H1 (cell line): ENCODE results near the gene CRADD. TPM values are rescaled to one million over a fixed set of nuclear protein-coding genes. Genes with fewer than 3 reads are reported as not detected.

Experiments used
- CTCF ChIA-PET: fragments of 300-600 bp; sonication (Branson Sonifier 250); formaldehyde crosslinking; loops from one replicate; lab custom pipeline; 2021; ENCODE audit not compliant: partially characterized antibody; lab: Charles Lee
- POLR2A ChIA-PET: fragments of 300-600 bp; sonication (Branson Sonifier 250); formaldehyde crosslinking; loops from one replicate; lab custom pipeline; 2021; ENCODE audit warnings: inconsistent platforms; ENCODE audit not compliant: partially characterized antibody; lab: Charles Lee
- DNase-seq, 2 experiments: peaks; one replicate each; pipeline versions ENCODE4 v3.0.0 to v3.0.0-alpha.2; 2010 to 2022; ENCODE audit warnings: low spot score in 2 of 2, low read depth in 1 of 2, mixed read lengths in 1 of 2
- FAIRE-seq: peaks from 2 replicates; lab custom pipeline; 2011; peaks lifted over from hg19 to GRCh38; lab: Jason Lieb, UNC
- H2AFZ ChIP-seq: 2 replicates; pipeline ENCODE4 v1.8.1; 2012; ENCODE audit warnings: low read length, inconsistent platforms
- H2AK5ac ChIP-seq: 2 replicates; pipeline ENCODE4 v1.6.1; 2013; ENCODE audit warnings: low read depth, low read length
- H2BK120ac ChIP-seq: replicated peaks from 2 replicates; pipeline ENCODE3; 2013; ENCODE audit warnings: low read depth, low read length, inconsistent platforms
- H2BK12ac ChIP-seq: 2 replicates; pipeline ENCODE4 v1.6.1; 2013; ENCODE audit warnings: low read depth, low read length
- H2BK15ac ChIP-seq: 2 replicates; pipeline ENCODE4 v1.6.1; 2013; ENCODE audit warnings: low read length
- H2BK20ac ChIP-seq: 2 replicates; pipeline ENCODE4 v1.6.1; 2013; ENCODE audit warnings: low read length
- H2BK5ac ChIP-seq: 2 replicates; pipeline ENCODE4 v1.6.1; 2013; ENCODE audit warnings: low read depth, low read length
- H3K14ac ChIP-seq: 2 replicates; pipeline ENCODE4 v1.6.1; 2013; ENCODE audit warnings: inconsistent platforms; ENCODE audit not compliant: insufficient read length
- H3K18ac ChIP-seq: 2 replicates; pipeline ENCODE4 v1.6.1; 2013; ENCODE audit warnings: low read length; ENCODE audit errors: extremely low read depth
- H3K23ac ChIP-seq: 2 replicates; pipeline ENCODE4 v1.6.1; 2013; ENCODE audit warnings: inconsistent platforms; ENCODE audit not compliant: insufficient read length
- H3K23me2 ChIP-seq: 2 replicates; pipeline ENCODE4 v1.6.1; 2013; ENCODE audit warnings: low read depth, low read length
- H3K27ac ChIP-seq: 2 replicates; pipeline ENCODE4 v1.6.1; 2011; ENCODE audit warnings: low read depth, low read length, inconsistent platforms
- H3K27me3 ChIP-seq, 4 experiments: replicated peaks in 1 of 4; 1 replicate in 1 of 4; 2 replicates in 3 of 4; pipeline versions ENCODE4 v1.6.1 to v1.8.1; 2011 to 2013; ENCODE audit warnings: low read length in 3 of 4, mild to moderate bottlenecking in 3 of 4, inconsistent platforms in 2 of 4, mixed read lengths in 2 of 4, moderate library complexity in 1 of 4; ENCODE audit not compliant: control insufficient read depth in 3 of 4, insufficient read depth in 3 of 4; ENCODE audit errors: extremely low read depth in 1 of 4
- H3K36me3 ChIP-seq, 4 experiments: 2 replicates each; pipeline versions ENCODE4 v1.6.1 to v1.8.1; 2011 to 2013; ENCODE audit warnings: mild to moderate bottlenecking in 4 of 4, low read length in 3 of 4, moderate library complexity in 2 of 4, control low read depth in 1 of 4, inconsistent platforms in 1 of 4; ENCODE audit not compliant: insufficient read depth in 4 of 4, control insufficient read depth in 2 of 4
- H3K4ac ChIP-seq: replicated peaks from 2 replicates; pipeline ENCODE3; 2013; ENCODE audit warnings: low read length, low read depth, mixed read lengths, inconsistent platforms; ENCODE audit not compliant: insufficient read length
- H3K4me1 ChIP-seq, 4 experiments: replicated peaks in 1 of 4; 1 replicate in 1 of 4; 2 replicates in 3 of 4; pipeline versions ENCODE4 v1.6.1 to v1.8.1; 2011 to 2013; ENCODE audit warnings: low read length in 3 of 4, inconsistent platforms in 2 of 4, mixed read lengths in 1 of 4; ENCODE audit not compliant: insufficient read depth in 4 of 4, control insufficient read depth in 3 of 4
- H3K4me2 ChIP-seq, 2 experiments: 2 replicates each; pipeline versions ENCODE4 v1.6.1 to v1.8.1; 2011 to 2013; ENCODE audit warnings: low read depth in 2 of 2, low read length in 2 of 2, control low read depth in 1 of 2, inconsistent platforms in 1 of 2, mild to moderate bottlenecking in 1 of 2; ENCODE audit not compliant: insufficient read depth in 1 of 2
- H3K4me3 ChIP-seq, 4 experiments: fragments of 200-600, 300-600 bp in 1 of 4; sonication (generic), shearing (Covaris generic), sonication (Bioruptor Twin) in 1 of 4; 2 replicates each; pipeline versions ENCODE4 v1.5.1 to v1.8.1; 2011 to 2016; ENCODE audit warnings: low read length in 4 of 4, low read depth in 3 of 4, control low read depth in 2 of 4, inconsistent platforms in 2 of 4, mild to moderate bottlenecking in 2 of 4, mixed read lengths in 1 of 4, moderate library complexity in 1 of 4; ENCODE audit not compliant: insufficient read depth in 2 of 4; ENCODE audit errors: extremely low read depth in 1 of 4
- H3K56ac ChIP-seq: replicated peaks from 2 replicates; pipeline ENCODE3; 2013; ENCODE audit warnings: low read depth, mild to moderate bottlenecking, mixed read lengths, low read length, inconsistent platforms; ENCODE audit not compliant: insufficient read length
- H3K79me1 ChIP-seq: 2 replicates; pipeline ENCODE4 v1.6.1; 2013; ENCODE audit warnings: low read depth, low read length, control low read depth
- H3K79me2 ChIP-seq, 2 experiments: 2 replicates each; pipeline versions ENCODE4 v1.6.1 to v1.8.1; 2012 to 2013; ENCODE audit warnings: low read length in 2 of 2, mild to moderate bottlenecking in 2 of 2, inconsistent platforms in 1 of 2; ENCODE audit not compliant: insufficient read depth in 2 of 2, control insufficient read depth in 1 of 2
- H3K9ac ChIP-seq, 4 experiments: replicated peaks in 1 of 4; 1 replicate in 1 of 4; 2 replicates in 3 of 4; pipeline versions ENCODE4 v1.6.1 to v1.8.1; 2011 to 2013; ENCODE audit warnings: low read depth in 3 of 4, low read length in 3 of 4, control low read depth in 2 of 4, mild to moderate bottlenecking in 2 of 4, moderate library complexity in 2 of 4, inconsistent platforms in 1 of 4; ENCODE audit errors: extremely low read depth in 1 of 4
- H3K9me3 ChIP-seq, 2 experiments: 2 replicates each; pipeline versions ENCODE4 v1.6.1 to v1.8.1; 2012 to 2013; ENCODE audit warnings: mild to moderate bottlenecking in 2 of 2, moderate library complexity in 2 of 2, control low read depth in 1 of 2, inconsistent platforms in 1 of 2, low read depth in 1 of 2, low read length in 1 of 2, mixed read lengths in 1 of 2; ENCODE audit not compliant: insufficient read depth in 2 of 2
- H4K20me1 ChIP-seq, 2 experiments: replicated peaks in 1 of 2; 2 replicates each; pipeline versions ENCODE3 to v1.8.1; 2011 to 2013; ENCODE audit warnings: inconsistent platforms in 2 of 2, low read length in 2 of 2, mild to moderate bottlenecking in 1 of 2; ENCODE audit not compliant: insufficient read depth in 2 of 2, control insufficient read depth in 1 of 2
- H4K5ac ChIP-seq: 2 replicates; pipeline ENCODE4 v1.6.1; 2013; ENCODE audit warnings: low read length, low read depth, mixed read lengths, inconsistent platforms; ENCODE audit not compliant: insufficient read length
- H4K8ac ChIP-seq: 2 replicates; pipeline ENCODE4 v1.8.0; 2013; ENCODE audit warnings: mild to moderate bottlenecking, moderate library complexity, low read length, inconsistent platforms; ENCODE audit not compliant: insufficient read depth; ENCODE audit errors: extremely low read depth
- H4K91ac ChIP-seq: replicated peaks from 2 replicates; pipeline ENCODE3; 2013; ENCODE audit warnings: low read length, mixed read lengths, inconsistent platforms; ENCODE audit not compliant: insufficient read length
- CEBPB ChIP-seq: IDR thresholded peaks from 2 replicates; pipeline ENCODE4 v1.6.1; 2012; ENCODE audit warnings: low read depth, low read length
- CTBP2 ChIP-seq: IDR thresholded peaks from 2 replicates; pipeline ENCODE4 v1.7.0; 2011; ENCODE audit warnings: borderline replicate concordance, mild to moderate bottlenecking, moderate library complexity, mixed read lengths, low read length; ENCODE audit not compliant: insufficient read depth, insufficient read length
- EP300 ChIP-seq, 2 experiments: IDR thresholded peaks; 1 replicate in 1 of 2; 2 replicates in 1 of 2; pipeline ENCODE4 v1.6.1; 2011 to 2012; ENCODE audit warnings: low read depth in 2 of 2, low read length in 2 of 2, mild to moderate bottlenecking in 2 of 2, borderline replicate concordance in 1 of 2, inconsistent platforms in 1 of 2, moderate library complexity in 1 of 2
- KDM5A ChIP-seq: fragments of 200-600 bp; IDR thresholded peaks from 2 replicates; pipeline ENCODE4 v1.7.1; 2012; ENCODE audit warnings: mild to moderate bottlenecking, low read length, inconsistent platforms, mixed read lengths
- POLR2AphosphoS5 ChIP-seq: IDR thresholded peaks from 2 replicates; pipeline ENCODE4 v1.6.1; 2011; ENCODE audit warnings: low read depth, low read length
- RAD21 ChIP-seq, 2 experiments: IDR thresholded peaks in 1 of 2; conservative IDR thresholded peaks in 1 of 2; 2 replicates each; pipeline ENCODE4 v1.6.1; 2011; ENCODE audit warnings: low read depth in 2 of 2, low read length in 2 of 2, improper control_type of control experiment in 1 of 2, inconsistent platforms in 1 of 2, mild to moderate bottlenecking in 1 of 2, moderate library complexity in 1 of 2
- SUZ12 ChIP-seq: fragments of 200-600 bp; sonication (generic); IDR thresholded peaks from 2 replicates; pipeline ENCODE4 v1.6.1; 2012; ENCODE audit warnings: mild to moderate bottlenecking, inconsistent platforms, low read length, moderate library complexity, mixed read lengths
- TEAD4 ChIP-seq: IDR thresholded peaks from 2 replicates; pipeline ENCODE4 v1.6.1; 2012; ENCODE audit warnings: low read depth, low read length, inconsistent platforms, mixed read lengths
- polyA plus RNA-seq, 7 experiments: library from polyadenylated mRNA; depleted of rRNA in 3 of 7; stranded (reverse) in 5 of 7; unstranded in 2 of 7; fragments of >200 nt in 5 of 7; fragments of 200-250 nt in 2 of 7; gene quantifications; 1 replicate in 5 of 7; 2 replicates in 1 of 7; 4 replicates in 1 of 7; pipeline versions ENCODE4 v1.2.1 to v1.2.3, GENCODE V29; 2011 to 2013; ENCODE audit warnings: missing spikeins in 2 of 7, mixed read lengths in 2 of 7
- total RNA-seq: library from RNA; stranded (reverse); fragmentation: NEBNext Ultra II Directional; extraction: Animal tissue kit (Norgen Biotek cat#: 25700); gene quantifications from 2 replicates; pipeline ENCODE4 v1.2.1, GENCODE V29; 2021

The CRADD gene
- total and polyA plus RNA-seq, 2 of the 8 experiments (the other 6 are each of a cell fraction or from before 2014, with no cell fraction given): 8.1 to 15.4 TPM

GRCh38 chr12:93704122-93704521, 26.9 kb downstream of the CRADD start:
- no peaks in the 10 kb centered on the region for H3K27me3 ChIP-seq
- H2BK20ac ChIP-seq: no peak overlapping the region
- TF ChIP-seq POLR2AphosphoS5: no peak
- no peak for TF ChIP-seq CTBP2
- no peak for TF ChIP-seq CEBPB
- no peak for TF ChIP-seq KDM5A
- TF ChIP-seq SUZ12: no peak
- no peak for TF ChIP-seq EP300 (IDR thresholded peaks at IDR 0.05; ENCODE audit: borderline replicate concordance in 1 of 2, low read depth in 2 of 2, low read length in 2 of 2)
- no peak for TF ChIP-seq TEAD4
- TF ChIP-seq RAD21 (IDR thresholded peaks at IDR 0.05 in 1 of 2, conservative IDR thresholded peaks at IDR 0.05 in 1 of 2; ENCODE audit: low read depth in 2 of 2, low read length in 2 of 2): no peak
- H3K14ac ChIP-seq: no peak overlapping the region
- H3K79me2 ChIP-seq: no peaks in the 10 kb centered on the region
- H2BK5ac ChIP-seq: no peak overlapping the region
- no peak overlapping the region for H3K9ac ChIP-seq
- H3K18ac ChIP-seq: no peak overlapping the region
- H3K4ac ChIP-seq: no peak overlapping the region
- FAIRE-seq: no peak
- no peak overlapping the region for H2BK15ac ChIP-seq
- POLR2A ChIA-PET: no interaction called here
- CTCF ChIA-PET: interaction anchor here (0.7 to 1.0 kb wide), 3 partner anchors 10 to 34 kb away, joined by 3 read pairs; no protein-coding TSS in a partner anchor
- no peak overlapping the region for H3K27ac ChIP-seq
- no peak overlapping the region for H3K23ac ChIP-seq
- no peak overlapping the region for H3K4me3 ChIP-seq
- H3K4me1 ChIP-seq: peaks cover 4 to 16% (median 8%) of the 10 kb centered on the region in 4 experiments; a peak in 6 of 7 replicates
- H4K20me1 ChIP-seq: no peaks in the 10 kb centered on the region
- H3K23me2 ChIP-seq: no peaks in the 10 kb centered on the region; the same call in 1 of the 2 replicates
- no peaks in the 10 kb centered on the region for H3K9me3 ChIP-seq
- no peak overlapping the region for H2AFZ ChIP-seq
- no peak overlapping the region for H2AK5ac ChIP-seq
- H4K91ac ChIP-seq: no peak overlapping the region
- H2BK12ac ChIP-seq: no peak overlapping the region
- no peak overlapping the region for H4K5ac ChIP-seq
- no peak for DNase-seq
- no peaks in the 10 kb centered on the region for H3K36me3 ChIP-seq
- H4K8ac ChIP-seq: no peak overlapping the region
- H2BK120ac ChIP-seq: no peak overlapping the region
- no peak overlapping the region for H3K56ac ChIP-seq
- no peak overlapping the region for H3K4me2 ChIP-seq
- H3K79me1 ChIP-seq: no peaks in the 10 kb centered on the region
